ENCODE measurements around the gene ERC2. TPM values are rescaled to one million over a fixed set of nuclear protein-coding genes. Genes with fewer than 3 reads are reported as not detected.

Gene ERC2
- total and polyA plus RNA-seq, 12 donors: 0.22 to 4.2 (median 1.7) TPM

GRCh38 chr3:56408761-56409196, 59.5 kb downstream of the ERC2 start:
- ATAC-seq (no peak), DNase-seq (no peak)
- Histone ChIP-seq H3K36me3 (no peaks in the 10 kb centered on the region), H3K9me3 (no peaks in the 10 kb centered on the region), H3K27me3 (no peaks in the 10 kb centered on the region), H3K27ac (no peak overlapping the region), H3K4me3 (no peak overlapping the region), H3K4me1 (no peaks in the 10 kb centered on the region)
- no peak for TF ChIP-seq CTCF (IDR thresholded peaks at IDR 0.05)
- WGBS, 2 donors: 93 to 94% methylated on average over 18 of the region's 18 CpGs
- intact Hi-C loops (cut with DNase I): no loop called here

- Histone ChIP-seq H3K4me1 (no peaks in the 10 kb centered on the region), H3K27ac (no peak overlapping the region), H3K27me3 (peaks cover 0 to 4% (median 0%) of the 10 kb centered on the region in 7 donors), H3K4me3 (no peak overlapping the region), H3K9me3 (no peaks in the 10 kb centered on the region), H3K36me3 (no peaks in the 10 kb centered on the region)
- 72 to 74% methylated on average over 4 of the region's 4 CpGs for WGBS, 2 donors
- DNase-seq (no peak), ATAC-seq (no peak)
- TF ChIP-seq CTCF (IDR thresholded peaks at IDR 0.05): no peak
- intact Hi-C loops (cut with DNase I): no loop called here
These were observed 61.3 kb downstream of the ERC2 start for GRCh38 chr3:56406826-56407515.

- H3K36me3 ChIP-seq: no peaks in the 10 kb centered on the region
- no peak for TF ChIP-seq CTCF (IDR thresholded peaks at IDR 0.05)
- intact Hi-C loops (cut with DNase I): no loop called here
- no peak overlapping the region for H3K4me3 ChIP-seq
- ATAC-seq (no peak), DNase-seq (no peak)
- H3K27me3 ChIP-seq: peaks cover 0 to 9% (median 0%) of the 10 kb centered on the region in 7 donors
- WGBS, 2 donors: 83 to 86% methylated on average over 3 of the region's 3 CpGs
- H3K9me3 ChIP-seq: no peaks in the 10 kb centered on the region
- H3K4me1 ChIP-seq: no peaks in the 10 kb centered on the region
- H3K27ac ChIP-seq: no peak overlapping the region
These were observed 63.4 kb downstream of the ERC2 start for GRCh38 chr3:56404884-56405283.

GRCh38 chr3:56398659-56399058, 69.6 kb downstream of the ERC2 start:
- TF ChIP-seq CTCF (IDR thresholded peaks at IDR 0.05): no peak
- Histone ChIP-seq H3K27ac (no peak overlapping the region), H3K4me1 (no peaks in the 10 kb centered on the region), H3K36me3 (no peaks in the 10 kb centered on the region), H3K4me3 (no peak overlapping the region), H3K27me3 (peaks cover 0 to 22% (median 0%) of the 10 kb centered on the region in 7 donors), H3K9me3 (peaks cover 0 to 2% (median 0%) of the 10 kb centered on the region in 11 donors)
- DNase-seq: no peak
- intact Hi-C loops (cut with DNase I): no loop called here
- WGBS, 2 donors: 80 to 81% methylated on average over 2 of the region's 2 CpGs
- no peak for ATAC-seq

Measured in heart right ventricle (tissue), 16 donors.